GM19351 (cell line): ENCODE data around the gene PTBP1.
"Not testable (repeated sequence)": the region's sequence is repeated elsewhere in the genome, so short reads cannot be mapped to it uniquely, and the experiment has no call there.

Experiments
- ATAC-seq: cut with Tn5 transposase; IDR thresholded peaks from one replicate; pipeline ENCODE4 v1.9.1; 2021; ENCODE audit warnings: mild to moderate bottlenecking, moderate library complexity; ENCODE audit not compliant: unreplicated experiment

PTBP1 gene

DNA sequence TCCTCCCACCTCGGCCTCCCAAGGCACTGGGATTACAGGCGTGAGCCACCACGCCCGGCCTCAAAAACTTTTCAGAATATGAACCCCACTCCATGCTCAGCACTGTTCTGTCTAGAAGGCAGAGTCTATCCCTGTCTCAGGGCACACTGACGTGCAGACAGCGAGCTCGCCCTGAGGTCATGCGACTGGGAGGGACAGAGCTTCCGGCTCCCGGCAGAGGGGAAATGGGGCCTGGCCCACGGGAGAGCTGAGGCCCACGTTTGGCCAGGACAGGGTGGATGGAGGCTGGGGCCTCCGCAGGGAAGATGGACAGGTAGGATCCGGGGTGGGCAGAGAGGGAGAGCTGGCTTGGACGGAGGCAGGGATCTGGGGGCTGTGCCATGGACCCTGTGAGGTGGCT is 27.6 kb downstream of the PTBP1 start:
- ATAC-seq, result no peak

DNA sequence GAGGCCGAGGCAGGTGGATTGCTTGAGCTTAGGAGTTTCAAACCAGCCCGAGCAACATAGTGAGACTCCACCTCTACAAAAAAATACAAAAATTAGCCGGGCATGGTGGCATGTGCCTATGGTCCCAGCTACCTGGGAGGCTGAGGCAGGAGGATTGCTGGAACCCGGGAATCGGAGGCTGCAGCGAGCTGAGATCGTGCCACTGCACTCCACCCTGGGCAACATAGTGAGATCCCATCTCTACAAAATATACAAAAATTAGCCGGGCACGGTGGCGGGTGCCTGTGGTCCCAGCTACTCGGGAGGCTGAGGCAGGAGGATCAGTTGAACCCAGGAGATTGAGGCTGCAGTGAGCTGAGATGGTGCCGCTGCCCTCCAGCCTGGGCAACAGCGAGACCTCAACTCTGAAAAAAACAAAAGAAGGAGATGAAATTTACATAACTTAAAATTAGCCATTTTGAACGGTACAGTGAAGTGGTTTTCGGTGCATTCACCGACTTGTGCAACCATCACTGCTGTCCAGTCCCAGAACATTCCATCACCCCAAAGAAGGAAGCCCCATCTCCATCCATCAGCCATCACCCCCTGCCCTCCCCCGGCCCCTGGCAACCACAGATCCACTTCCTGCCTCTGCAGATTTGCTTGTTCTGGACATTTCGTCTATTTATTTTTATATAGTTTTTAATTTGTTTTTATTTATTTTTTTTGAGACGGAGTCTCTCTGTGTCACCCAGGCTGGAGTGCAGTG is 28.8 kb downstream of the PTBP1 start:
- no peak for ATAC-seq

DNA sequence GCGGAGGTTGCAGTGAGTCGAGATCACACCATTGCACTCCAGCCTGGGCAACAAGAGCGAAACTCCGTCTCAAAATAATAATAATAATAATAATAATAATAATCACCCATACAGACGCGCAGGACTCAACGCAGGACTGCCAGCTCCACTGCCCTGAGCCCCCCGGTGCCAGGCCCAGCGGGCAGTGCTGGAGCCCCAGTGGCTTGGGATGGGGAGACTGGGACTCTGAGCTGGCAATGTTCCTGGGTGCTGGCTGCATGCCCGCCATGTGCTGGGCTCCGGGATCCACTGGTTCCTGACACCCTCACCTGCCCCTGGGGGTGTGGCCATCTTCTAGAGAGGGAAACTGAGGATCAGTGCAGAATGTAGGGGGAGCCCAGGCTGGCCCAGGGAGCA is 30.1 kb downstream of the PTBP1 start:
- ATAC-seq, result no peak

DNA sequence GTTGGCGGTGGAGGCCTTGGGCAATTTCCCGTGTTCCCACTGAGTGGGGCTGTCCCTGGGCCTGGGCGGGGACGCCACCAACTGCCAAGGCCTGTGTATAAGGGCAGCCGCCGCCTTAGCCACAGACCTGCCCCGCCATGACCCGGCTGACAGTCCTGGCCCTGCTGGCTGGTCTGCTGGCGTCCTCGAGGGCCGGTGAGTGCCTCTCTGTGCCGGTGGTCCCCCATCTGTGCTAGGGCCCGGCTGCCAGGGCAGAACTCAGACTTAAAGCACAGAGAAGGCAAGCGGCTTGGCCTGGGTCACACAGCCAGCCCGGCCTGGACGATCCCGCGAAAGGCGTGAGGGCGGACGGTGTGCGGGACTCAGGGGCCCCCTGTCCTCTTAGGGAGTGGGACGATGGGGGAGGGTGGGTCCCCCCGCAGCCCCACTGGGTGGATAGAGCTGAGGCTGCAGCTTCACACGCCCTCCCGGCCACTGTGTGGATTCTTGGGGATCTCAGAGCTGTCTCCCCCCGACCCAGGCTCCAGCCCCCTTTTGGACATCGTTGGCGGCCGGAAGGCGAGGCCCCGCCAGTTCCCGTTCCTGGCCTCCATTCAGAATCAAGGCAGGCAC is 30.6 kb downstream of the PTBP1 start, which contains the start of gene AZU1:
Gene AZU1, plus strand, starts transcription at position 128 of the 612 bp plus-strand sequence. Its CDS starts 10 bp downstream, at position 138.
- no peak for ATAC-seq

DNA sequence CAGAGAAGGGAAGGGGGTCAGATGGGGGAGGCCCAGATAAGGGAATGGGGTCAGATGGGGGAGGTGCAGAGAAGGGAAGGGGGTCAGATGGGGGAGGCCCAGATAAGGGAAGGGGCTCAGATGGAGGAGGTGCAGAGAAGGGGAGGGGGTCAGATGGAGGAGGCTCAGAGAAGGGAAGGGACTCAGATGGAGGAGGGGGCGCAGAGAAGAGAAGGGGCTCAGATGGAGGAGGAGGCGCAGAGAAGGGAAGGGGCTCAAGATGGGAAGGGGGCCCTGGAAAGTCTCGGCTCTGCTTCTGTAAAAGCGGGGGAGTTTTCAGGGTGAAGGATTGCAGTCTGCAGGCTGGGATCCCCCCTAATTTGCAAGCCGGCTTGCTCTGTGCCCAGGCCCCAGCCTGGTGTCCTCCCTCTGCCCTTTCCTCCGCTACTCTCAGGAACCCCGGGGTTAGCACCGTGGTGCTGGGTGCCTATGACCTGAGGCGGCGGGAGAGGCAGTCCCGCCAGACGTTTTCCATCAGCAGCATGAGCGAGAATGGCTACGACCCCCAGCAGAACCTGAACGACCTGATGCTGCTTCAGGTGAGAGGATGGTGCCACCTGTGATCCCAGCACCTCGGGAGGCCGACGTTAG is 32.0 kb downstream of the PTBP1 start:
- ATAC-seq, result no peak

DNA sequence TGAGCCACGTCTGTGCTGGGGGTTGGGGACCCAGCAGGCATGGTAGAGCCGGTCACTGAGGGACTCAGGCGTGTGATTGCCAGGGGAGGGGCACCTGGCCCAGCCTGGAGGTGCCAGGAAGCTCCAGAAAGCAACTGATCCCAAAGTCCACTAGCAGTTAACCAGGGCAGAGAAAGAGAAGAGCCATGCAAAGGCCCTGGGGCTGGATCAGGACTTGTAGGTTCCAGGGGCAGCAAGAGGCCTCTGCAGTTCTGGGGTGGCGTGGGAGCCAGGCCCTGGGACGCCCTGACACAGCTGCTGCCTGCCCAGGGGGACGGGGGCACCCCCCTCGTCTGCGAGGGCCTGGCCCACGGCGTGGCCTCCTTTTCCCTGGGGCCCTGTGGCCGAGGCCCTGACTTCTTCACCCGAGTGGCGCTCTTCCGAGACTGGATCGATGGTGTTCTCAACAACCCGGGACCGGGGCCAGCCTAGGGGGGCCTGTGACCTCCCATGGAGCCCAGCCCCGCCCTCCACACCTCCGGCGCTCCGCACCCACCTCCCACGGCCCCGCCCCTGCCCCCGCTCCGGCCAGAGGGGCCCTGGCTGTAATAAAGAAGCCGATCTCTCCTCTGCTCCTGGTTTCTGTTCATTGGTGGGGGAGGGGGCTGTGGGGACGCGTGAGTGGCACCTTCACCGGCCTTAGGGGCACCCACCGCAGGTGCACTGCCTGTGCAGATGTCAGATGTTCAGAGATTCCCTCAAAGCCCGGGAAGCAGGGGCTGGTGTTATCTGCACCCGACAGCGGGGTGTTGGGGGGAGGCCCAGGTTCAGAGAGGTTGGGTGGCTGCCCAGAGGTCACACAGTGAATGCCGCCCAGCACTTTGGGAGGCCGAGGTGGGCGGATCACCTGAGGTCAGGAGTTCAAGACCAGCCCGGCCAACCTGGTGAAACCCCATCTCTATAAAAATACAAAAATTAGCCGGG is 34.4 kb downstream of the PTBP1 start:
- no peak for ATAC-seq

DNA sequence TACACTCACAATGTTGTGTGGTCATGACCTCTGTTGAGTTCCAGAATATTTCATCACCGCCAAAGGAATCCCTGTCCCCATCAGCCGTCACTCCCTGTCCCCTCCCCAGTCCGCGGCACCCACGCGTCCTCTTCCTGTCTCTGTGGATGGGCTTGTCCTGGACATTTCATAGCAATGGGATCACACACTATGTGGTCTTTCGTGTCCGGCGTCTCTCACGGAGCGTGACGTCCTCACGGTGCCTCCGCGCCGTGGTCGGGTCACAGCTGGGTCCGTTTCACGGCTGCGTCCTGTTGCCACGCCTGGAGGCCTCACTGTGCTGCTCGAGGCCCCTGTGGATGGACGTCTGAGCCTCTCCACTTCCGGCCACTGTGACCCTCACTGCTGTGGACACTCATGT is 37.0 kb downstream of the PTBP1 start:
- ATAC-seq, result no peak

DNA sequence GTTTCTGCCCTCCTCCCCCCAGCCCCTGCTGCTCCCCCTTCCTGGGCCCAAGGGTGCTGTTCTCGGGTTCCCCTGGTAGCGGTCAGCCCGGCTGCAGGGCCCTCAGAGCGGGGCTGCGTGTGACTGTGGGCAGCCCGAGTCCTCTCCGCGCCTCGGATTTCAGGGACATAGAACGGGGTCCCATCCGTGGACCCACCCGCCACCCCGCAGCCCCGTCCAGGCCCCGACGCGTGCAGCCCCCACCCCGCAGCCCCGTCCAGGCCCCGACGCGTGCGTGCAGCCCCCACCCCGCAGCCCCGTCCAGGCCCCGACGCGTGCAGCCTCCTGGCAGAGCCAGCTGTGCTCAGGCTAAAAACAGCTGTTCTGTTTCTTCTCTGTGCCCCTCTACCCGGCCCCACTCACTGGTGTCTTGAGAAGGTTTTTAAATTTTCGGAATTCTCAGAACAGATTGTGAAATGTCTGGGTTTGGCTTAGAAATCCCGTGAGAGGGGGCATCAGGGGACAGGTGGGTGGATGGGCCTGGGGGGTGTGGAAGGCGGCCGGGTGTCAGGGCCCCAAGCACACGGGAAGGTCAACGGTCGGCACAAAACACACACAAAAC is 38.1 kb downstream of the PTBP1 start:
- no peak for ATAC-seq

DNA sequence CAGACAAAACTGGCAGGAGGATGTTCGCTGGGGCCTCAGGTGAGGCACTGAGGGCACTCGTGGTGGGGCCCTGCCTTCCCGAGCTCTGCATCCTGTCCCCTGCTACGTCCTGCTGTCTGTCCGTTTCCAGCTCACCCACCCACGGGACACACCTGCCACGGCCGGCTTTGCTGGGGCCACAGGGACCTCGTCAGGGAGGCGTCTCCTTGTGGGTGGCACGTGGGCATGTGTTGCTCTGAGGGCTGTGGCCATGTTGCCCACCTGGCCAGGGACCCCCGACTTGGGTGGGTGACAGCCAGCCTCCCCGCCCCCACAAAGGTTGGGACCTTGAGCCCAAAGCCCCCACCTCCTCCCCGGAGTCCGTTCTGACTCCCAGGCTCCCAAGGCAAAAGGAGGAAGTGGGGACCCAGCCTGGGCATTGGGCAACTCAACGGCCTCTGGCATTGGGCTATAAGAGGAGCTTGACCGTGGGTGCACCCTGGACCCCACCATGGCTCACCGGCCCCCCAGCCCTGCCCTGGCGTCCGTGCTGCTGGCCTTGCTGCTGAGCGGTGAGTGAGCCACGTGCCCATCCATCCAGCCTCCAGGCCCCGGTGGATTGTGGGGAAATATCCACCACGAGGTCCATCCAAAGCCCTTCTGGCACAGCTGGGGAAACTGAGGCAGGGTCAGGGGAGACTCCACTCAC is 43.4 kb downstream of the PTBP1 start, which contains the start of gene PRTN3:
Gene PRTN3, plus strand, starts transcription at position 481 of the 688 bp plus-strand sequence. Its CDS starts 10 bp downstream, at position 491.
- no peak for ATAC-seq

DNA sequence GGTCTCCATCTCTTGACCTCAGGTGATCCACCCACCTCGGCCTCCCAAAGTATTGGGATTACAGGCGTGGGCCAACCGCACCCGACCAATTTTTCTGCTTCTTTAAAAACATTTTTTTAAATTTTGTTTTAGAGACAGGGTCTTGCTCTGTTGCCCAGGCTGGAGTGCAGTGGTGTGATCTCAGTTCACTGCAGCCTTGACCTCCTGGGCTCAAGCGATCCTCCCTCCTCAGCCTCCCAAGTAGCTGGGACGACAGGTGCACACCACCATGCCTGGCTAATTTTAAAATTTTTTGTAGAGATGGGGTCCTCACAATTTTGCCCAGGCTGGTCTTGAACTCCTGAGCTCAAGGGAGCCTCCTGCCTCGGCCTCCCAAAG is 45.5 kb downstream of the PTBP1 start:
- not testable (repeated sequence) for ATAC-seq

DNA sequence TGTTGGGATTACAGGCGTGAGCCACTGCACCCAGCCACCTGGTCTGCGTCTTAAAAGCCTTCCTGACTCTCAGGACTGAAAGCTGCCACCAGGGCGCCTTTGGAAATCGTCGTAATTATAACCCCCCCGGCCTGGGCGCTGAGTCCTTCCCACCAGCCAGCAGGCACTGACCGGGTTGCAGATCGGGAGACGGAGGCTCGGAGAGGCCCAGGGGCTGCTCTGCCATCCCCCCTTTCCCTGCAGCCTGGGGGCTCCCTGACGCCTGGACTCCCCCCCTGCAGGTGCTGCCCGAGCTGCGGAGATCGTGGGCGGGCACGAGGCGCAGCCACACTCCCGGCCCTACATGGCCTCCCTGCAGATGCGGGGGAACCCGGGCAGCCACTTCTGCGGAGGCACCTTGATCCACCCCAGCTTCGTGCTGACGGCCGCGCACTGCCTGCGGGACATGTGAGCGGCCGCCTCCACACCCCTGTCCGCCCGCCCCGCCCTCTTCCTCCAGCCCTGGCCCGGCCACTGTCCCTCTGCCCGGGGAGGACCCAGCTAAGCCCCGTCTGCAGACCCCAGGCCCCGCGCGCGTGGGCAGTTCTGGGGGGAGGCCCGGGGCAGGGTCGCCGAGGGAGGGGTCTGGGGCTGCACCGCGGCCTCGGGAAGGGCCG is 46.1 kb downstream of the PTBP1 start:
- ATAC-seq, result no peak

DNA sequence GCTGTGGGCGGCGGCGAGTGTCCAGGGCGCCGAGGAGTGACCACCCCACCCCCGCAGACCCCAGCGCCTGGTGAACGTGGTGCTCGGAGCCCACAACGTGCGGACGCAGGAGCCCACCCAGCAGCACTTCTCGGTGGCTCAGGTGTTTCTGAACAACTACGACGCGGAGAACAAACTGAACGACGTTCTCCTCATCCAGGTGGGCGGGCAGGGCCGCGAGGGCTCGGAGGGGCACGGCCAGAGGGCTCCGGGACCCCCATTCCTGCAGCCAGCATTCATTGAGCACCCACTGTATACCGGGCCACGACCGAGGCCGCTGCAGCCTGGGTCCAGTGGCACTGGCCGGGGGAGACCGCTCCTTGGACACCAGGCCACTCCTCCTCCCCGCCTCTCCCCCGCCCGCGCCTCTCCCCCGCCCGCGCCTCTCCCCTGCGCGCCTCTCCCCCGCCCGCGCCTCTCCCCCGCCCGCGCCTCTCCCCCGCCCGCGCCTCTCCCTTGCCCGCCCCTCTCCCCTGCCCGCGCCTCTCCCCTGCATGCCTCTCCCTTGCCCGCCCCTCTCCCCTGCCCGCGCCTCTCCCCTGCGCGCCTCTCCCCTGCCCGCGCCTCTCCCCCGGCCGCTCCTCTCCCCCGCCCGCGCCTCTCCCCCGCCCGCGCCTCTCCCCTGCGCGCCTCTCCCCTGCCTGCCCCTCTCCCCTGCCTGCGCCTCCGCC is 46.7 kb downstream of the PTBP1 start:
- ATAC-seq, result no peak

DNA sequence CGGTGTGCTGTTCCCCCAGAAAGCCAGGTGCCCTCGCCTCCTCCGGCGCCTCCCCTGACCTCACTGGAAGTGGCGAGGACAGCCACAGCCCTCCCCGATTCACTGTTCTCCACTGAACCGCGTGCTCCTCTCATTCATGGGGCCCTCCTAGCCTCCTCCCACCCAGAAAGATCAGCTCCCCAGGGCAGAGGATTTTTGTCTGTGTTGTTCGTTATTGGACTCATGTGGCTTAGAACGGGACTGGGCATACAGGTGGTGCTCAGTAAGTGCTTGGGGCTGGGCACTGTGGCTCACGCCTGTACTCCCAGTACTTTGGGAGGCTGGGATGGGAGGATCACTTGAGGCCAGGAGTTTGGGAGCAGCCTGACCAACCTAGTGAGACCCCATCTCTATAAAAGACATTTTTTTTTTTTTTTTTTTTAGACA is 47.3 kb downstream of the PTBP1 start:
- no peak for ATAC-seq

DNA sequence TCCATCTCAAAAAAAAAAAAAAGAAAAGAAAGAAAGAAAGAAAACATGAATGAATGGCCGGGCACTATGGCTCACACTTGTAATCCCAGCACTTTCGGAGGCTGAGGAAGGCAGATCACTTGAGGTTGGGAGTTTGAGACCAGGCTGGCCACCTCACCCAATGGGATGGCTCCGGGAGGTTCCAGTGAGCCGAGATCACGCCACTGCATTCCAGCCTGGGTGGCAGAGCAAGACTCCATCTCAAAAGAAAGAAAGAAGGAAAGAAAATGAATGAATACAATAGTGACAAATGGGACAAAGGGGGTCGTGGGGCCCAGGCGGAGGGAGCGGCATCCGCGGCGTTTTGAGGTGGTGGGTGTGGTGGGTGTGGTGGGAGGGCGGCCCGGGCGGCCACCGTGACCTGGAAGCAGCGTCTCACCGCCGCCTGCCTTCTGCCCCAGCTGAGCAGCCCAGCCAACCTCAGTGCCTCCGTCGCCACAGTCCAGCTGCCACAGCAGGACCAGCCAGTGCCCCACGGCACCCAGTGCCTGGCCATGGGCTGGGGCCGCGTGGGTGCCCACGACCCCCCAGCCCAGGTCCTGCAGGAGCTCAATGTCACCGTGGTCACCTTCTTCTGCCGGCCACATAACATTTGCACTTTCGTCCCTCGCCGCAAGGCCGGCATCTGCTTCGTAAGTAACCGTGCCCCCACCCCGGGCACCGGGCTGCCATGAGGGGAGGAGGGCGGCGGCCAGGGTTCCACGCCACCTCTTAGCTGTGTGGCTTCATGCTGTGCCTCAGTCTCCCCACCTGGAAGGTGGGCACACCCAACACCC is 48.7 kb downstream of the PTBP1 start:
- ATAC-seq, result no peak

DNA sequence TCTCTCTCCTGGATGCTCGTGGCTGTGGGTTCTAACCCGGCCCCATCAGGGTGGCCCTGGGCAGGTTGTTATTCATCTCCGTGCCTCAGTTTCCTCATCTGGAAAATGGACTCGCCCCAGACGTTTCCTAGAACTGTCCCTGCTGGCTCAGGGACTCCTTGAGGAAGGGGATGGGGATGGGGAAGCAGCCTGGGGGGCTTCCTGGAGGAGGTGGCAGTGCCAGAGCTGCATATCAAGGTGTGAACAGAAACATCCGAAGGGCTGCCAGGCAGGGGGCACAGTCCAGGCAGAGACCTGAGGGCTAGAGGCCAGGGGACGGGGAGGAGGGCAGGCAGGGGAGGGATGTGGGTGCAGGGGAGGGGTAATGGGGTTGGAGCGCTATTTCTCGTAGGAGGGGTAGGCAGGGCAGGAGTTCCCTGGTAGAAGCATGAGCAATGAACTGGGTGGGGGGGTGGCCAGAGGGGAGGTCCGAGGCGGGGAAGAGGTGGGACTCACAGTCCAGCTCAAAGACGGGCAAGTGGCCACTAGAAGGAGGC is 51.2 kb downstream of the PTBP1 start:
- ATAC-seq, result no peak

DNA sequence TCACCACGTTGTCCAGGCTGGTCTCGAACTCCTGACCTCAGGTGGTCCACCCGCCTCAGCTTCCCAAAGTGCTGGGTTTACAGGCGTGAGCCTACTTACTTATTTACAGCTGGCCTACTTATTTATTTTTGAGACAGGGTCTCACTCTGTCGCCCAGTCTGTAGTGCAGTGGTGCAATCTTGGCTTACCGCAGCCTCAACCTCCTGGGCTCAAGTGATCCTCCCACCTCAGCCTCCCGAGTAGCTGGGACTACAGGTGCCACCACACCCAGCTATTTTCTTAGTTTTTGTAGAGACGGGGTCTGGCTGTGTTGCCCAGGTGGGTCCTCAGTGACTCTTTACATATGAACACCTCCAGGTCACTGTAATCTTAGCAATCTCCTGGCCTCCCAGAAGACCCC is 51.9 kb downstream of the PTBP1 start:
- ATAC-seq, result not testable (repeated sequence)

DNA sequence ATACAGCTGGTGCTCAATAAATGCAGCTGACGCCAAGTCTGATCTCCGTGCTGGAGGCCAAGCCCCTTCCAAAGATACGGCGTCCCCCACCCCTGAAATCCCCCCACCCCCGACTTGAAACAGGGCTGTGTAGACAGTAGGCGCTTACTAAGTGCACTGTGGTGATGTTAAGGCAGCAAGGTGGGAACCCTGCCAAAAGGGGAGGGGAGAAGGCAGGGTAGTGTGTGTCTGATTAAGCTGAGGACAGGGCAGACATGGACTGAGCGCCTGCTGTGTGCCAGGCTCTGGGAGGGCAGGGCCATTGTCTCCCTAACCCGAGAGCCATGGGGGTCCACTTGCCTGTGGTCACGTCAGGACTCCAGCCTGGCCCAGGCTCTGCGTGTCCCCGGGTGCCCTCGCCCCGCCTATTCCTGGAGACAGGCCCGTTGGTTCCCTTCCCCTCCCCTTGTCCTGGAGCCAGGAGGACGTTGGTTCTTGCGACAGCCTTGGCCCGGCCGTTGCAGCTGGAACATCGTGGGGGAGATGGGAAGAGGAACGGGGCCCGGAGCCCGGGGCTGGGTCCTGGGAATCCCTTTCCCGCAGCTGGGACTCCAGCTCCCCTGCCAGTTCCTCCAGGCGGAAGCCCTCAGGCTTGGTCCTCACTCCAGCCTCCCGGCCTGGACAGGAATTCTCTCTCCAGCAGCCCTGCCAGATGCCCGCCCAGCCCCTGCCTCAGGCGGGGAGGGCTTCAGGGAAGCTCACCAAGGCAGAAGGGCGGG is 53.1 kb downstream of the PTBP1 start:
- ATAC-seq, result no peak
